ENCODE measurements around the gene SPAG16. TPM values are rescaled to one million over a fixed set of nuclear protein-coding genes. Genes with fewer than 3 reads are reported as not detected.

The SPAG16 gene
- total and polyA plus RNA-seq, 3 donors from 2014 or later: 69.7 to 111 (median 80.7) TPM

GRCh38 chr2:213411582-213412289 lies 127.5 kb downstream of the SPAG16 start:
- no peaks in the 10 kb centered on the region for H3K4me1 ChIP-seq
- no peak overlapping the region for H3K4me3 ChIP-seq
- no peak overlapping the region for H3K27ac ChIP-seq
- DNase-seq: no peak
- H3K27me3 ChIP-seq: no peaks in the 10 kb centered on the region
- no peaks in the 10 kb centered on the region for H3K9me3 ChIP-seq
- TF ChIP-seq POLR2A (IDR thresholded peaks at IDR 0.05): no peak
- TF ChIP-seq CTCF (IDR thresholded peaks at IDR 0.05): no peak
- 93 to 94% methylated on average over 10 of the region's 10 CpGs for WGBS, 2 donors
- no peaks in the 10 kb centered on the region for H3K36me3 ChIP-seq (ENCODE audit: low read depth, missing control alignments)
- intact Hi-C loops (cut with DNase I; ENCODE audit: low total_unique reads): no loop called here

GRCh38 chr2:213415093-213415492 lies 130.8 kb downstream of the SPAG16 start:
- H3K4me1 ChIP-seq: no peaks in the 10 kb centered on the region
- intact Hi-C loops (cut with DNase I; ENCODE audit: low total_unique reads): no loop called here
- 73 to 100% methylated on average over 1 of the region's 1 CpG for WGBS, 2 donors
- H3K4me3 ChIP-seq: no peak overlapping the region
- H3K27ac ChIP-seq: no peak overlapping the region
- TF ChIP-seq CTCF (IDR thresholded peaks at IDR 0.05) (no peak), POLR2A (IDR thresholded peaks at IDR 0.05) (no peak)
- no peaks in the 10 kb centered on the region for H3K9me3 ChIP-seq
- H3K27me3 ChIP-seq: no peaks in the 10 kb centered on the region
- H3K36me3 ChIP-seq (ENCODE audit: low read depth, missing control alignments): no peaks in the 10 kb centered on the region
- DNase-seq: no peak

- Histone ChIP-seq H3K9me3 (no peaks in the 10 kb centered on the region), H3K4me1 (no peaks in the 10 kb centered on the region), H3K27ac (no peak overlapping the region), H3K4me3 (no peak overlapping the region), H3K27me3 (no peaks in the 10 kb centered on the region), H3K36me3 (ENCODE audit: low read depth, missing control alignments) (no peaks in the 10 kb centered on the region)
- intact Hi-C loops (cut with DNase I; ENCODE audit: low total_unique reads): no loop called here
- no peak for DNase-seq
- no peak for TF ChIP-seq POLR2A (IDR thresholded peaks at IDR 0.05)
- TF ChIP-seq CTCF (IDR thresholded peaks at IDR 0.05): no peak
- WGBS, 2 donors: 48 to 86% methylated on average over 1 of the region's 1 CpG
These were observed 132.6 kb downstream of the SPAG16 start for GRCh38 chr2:213416832-213417231.

GRCh38 chr2:213419980-213420379 lies 135.7 kb downstream of the SPAG16 start:
- Histone ChIP-seq H3K36me3 (ENCODE audit: low read depth, missing control alignments) (no peaks in the 10 kb centered on the region), H3K27me3 (no peaks in the 10 kb centered on the region), H3K4me3 (no peak overlapping the region), H3K9me3 (no peaks in the 10 kb centered on the region), H3K27ac (no peak overlapping the region), H3K4me1 (no peaks in the 10 kb centered on the region)
- WGBS, 2 donors: 85 to 89% methylated on average over 1 of the region's 1 CpG
- intact Hi-C loops (cut with DNase I; ENCODE audit: low total_unique reads): no loop called here
- no peak for DNase-seq
- no peak for TF ChIP-seq CTCF (IDR thresholded peaks at IDR 0.05)
- no peak for TF ChIP-seq POLR2A (IDR thresholded peaks at IDR 0.05)

GRCh38 chr2:213420828-213421385 lies 136.6 kb downstream of the SPAG16 start:
- Histone ChIP-seq H3K9me3 (no peaks in the 10 kb centered on the region), H3K36me3 (ENCODE audit: low read depth, missing control alignments) (no peaks in the 10 kb centered on the region), H3K27ac (no peak overlapping the region), H3K4me1 (no peaks in the 10 kb centered on the region), H3K27me3 (no peaks in the 10 kb centered on the region), H3K4me3 (no peak overlapping the region)
- intact Hi-C loops (cut with DNase I; ENCODE audit: low total_unique reads): no loop called here
- DNase-seq: no peak
- no peak for TF ChIP-seq POLR2A (IDR thresholded peaks at IDR 0.05)
- TF ChIP-seq CTCF (IDR thresholded peaks at IDR 0.05): no peak
- 92 to 100% methylated on average over 3 to 5 of the region's 5 CpGs for WGBS, 2 donors

Data from testis (tissue), 3 donors.